Measurements from ENCODE around the gene OR1A2.

GRCh38 chr17:3197219-3197618, at the start of gene OR1A2:
- no peak for TF ChIP-seq CTCF (conservative IDR thresholded peaks at IDR 0.05; ENCODE audit: low read depth in 2 of 2)
- no peak for TF ChIP-seq EZH2 (IDR thresholded peaks at IDR 0.05; ENCODE audit: low read depth, unreplicated experiment)
- no peak for TF ChIP-seq POLR2AphosphoS5 (IDR thresholded peaks at IDR 0.05; ENCODE audit: low read depth)
- no peak for TF ChIP-seq EZH2phosphoT487 (IDR thresholded peaks at IDR 0.05; ENCODE audit: unreplicated experiment)
- TF ChIP-seq JUNB (IDR thresholded peaks at IDR 0.05; ENCODE audit: unreplicated experiment) = no peak
- TF ChIP-seq, protein P1, sequence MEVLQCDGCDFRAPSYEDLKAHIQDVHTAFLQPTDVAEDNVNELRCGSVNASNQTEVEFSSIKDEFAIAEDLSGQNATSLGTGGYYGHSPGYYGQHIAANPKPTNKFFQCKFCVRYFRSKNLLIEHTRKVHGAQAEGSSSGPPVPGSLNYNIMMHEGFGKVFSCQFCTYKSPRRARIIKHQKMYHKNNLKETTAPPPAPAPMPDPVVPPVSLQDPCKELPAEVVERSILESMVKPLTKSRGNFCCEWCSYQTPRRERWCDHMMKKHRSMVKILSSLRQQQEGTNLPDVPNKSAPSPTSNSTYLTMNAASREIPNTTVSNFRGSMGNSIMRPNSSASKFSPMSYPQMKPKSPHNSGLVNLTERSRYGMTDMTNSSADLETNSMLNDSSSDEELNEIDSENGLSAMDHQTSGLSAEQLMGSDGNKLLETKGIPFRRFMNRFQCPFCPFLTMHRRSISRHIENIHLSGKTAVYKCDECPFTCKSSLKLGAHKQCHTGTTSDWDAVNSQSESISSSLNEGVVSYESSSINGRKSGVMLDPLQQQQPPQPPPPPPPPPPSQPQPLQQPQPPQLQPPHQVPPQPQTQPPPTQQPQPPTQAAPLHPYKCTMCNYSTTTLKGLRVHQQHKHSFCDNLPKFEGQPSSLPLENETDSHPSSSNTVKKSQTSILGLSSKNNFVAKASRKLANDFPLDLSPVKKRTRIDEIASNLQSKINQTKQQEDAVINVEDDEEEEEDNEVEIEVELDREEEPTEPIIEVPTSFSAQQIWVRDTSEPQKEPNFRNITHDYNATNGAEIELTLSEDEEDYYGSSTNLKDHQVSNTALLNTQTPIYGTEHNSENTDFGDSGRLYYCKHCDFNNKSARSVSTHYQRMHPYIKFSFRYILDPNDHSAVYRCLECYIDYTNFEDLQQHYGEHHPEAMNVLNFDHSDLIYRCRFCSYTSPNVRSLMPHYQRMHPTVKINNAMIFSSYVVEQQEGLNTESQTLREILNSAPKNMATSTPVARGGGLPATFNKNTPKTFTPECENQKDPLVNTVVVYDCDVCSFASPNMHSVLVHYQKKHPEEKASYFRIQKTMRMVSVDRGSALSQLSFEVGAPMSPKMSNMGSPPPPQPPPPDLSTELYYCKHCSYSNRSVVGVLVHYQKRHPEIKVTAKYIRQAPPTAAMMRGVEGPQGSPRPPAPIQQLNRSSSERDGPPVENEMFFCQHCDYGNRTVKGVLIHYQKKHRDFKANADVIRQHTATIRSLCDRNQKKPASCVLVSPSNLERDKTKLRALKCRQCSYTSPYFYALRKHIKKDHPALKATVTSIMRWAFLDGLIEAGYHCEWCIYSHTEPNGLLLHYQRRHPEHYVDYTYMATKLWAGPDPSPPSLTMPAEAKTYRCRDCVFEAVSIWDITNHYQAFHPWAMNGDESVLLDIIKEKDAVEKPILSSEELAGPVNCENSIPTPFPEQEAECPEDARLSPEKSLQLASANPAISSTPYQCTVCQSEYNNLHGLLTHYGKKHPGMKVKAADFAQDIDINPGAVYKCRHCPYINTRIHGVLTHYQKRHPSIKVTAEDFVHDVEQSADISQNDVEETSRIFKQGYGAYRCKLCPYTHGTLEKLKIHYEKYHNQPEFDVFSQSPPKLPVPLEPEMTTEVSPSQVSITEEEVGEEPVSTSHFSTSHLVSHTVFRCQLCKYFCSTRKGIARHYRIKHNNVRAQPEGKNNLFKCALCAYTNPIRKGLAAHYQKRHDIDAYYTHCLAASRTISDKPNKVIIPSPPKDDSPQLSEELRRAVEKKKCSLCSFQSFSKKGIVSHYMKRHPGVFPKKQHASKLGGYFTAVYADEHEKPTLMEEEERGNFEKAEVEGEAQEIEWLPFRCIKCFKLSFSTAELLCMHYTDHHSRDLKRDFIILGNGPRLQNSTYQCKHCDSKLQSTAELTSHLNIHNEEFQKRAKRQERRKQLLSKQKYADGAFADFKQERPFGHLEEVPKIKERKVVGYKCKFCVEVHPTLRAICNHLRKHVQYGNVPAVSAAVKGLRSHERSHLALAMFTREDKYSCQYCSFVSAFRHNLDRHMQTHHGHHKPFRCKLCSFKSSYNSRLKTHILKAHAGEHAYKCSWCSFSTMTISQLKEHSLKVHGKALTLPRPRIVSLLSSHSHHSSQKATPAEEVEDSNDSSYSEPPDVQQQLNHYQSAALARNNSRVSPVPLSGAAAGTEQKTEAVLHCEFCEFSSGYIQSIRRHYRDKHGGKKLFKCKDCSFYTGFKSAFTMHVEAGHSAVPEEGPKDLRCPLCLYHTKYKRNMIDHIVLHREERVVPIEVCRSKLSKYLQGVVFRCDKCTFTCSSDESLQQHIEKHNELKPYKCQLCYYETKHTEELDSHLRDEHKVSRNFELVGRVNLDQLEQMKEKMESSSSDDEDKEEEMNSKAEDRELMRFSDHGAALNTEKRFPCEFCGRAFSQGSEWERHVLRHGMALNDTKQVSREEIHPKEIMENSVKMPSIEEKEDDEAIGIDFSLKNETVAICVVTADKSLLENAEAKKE (CRISPR knock-in tag; IDR thresholded peaks at IDR 0.05) = no peak
- no peak for TF ChIP-seq CREB1 (CRISPR knock-in tag; IDR thresholded peaks at IDR 0.05; ENCODE audit: low read depth)
- TF ChIP-seq ZNF331 (CRISPR knock-in tag; IDR thresholded peaks at IDR 0.05; ENCODE audit: low read depth) = no peak
- TF ChIP-seq, protein P2, sequence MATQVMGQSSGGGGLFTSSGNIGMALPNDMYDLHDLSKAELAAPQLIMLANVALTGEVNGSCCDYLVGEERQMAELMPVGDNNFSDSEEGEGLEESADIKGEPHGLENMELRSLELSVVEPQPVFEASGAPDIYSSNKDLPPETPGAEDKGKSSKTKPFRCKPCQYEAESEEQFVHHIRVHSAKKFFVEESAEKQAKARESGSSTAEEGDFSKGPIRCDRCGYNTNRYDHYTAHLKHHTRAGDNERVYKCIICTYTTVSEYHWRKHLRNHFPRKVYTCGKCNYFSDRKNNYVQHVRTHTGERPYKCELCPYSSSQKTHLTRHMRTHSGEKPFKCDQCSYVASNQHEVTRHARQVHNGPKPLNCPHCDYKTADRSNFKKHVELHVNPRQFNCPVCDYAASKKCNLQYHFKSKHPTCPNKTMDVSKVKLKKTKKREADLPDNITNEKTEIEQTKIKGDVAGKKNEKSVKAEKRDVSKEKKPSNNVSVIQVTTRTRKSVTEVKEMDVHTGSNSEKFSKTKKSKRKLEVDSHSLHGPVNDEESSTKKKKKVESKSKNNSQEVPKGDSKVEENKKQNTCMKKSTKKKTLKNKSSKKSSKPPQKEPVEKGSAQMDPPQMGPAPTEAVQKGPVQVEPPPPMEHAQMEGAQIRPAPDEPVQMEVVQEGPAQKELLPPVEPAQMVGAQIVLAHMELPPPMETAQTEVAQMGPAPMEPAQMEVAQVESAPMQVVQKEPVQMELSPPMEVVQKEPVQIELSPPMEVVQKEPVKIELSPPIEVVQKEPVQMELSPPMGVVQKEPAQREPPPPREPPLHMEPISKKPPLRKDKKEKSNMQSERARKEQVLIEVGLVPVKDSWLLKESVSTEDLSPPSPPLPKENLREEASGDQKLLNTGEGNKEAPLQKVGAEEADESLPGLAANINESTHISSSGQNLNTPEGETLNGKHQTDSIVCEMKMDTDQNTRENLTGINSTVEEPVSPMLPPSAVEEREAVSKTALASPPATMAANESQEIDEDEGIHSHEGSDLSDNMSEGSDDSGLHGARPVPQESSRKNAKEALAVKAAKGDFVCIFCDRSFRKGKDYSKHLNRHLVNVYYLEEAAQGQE (IDR thresholded peaks at IDR 0.05; ENCODE audit: unreplicated experiment) = no peak
- TF ChIP-seq NANOG (IDR thresholded peaks at IDR 0.05; ENCODE audit: borderline replicate concordance) = no peak
- TF ChIP-seq STAT1 (IDR thresholded peaks at IDR 0.05; ENCODE audit: unreplicated experiment) = no peak
